K562 (cell line): Measurements from ENCODE around the gene PHPT1. TPM values are rescaled to one million over a fixed set of nuclear protein-coding genes. Genes with fewer than 3 reads are reported as not detected.
A peak's percentile ranks its signal among the peaks of the same experiment; 100 is the strongest.

Experiments
- E2F6 ChIP-seq, 2 experiments: IDR thresholded peaks; 2 replicates each; pipeline ENCODE4 v1.6.1; 2011; ENCODE audit warnings: borderline replicate concordance in 1 of 2, control low read depth in 1 of 2, low read depth in 1 of 2, low read length in 1 of 2, mild to moderate bottlenecking in 1 of 2, mixed read lengths in 1 of 2, moderate library complexity in 1 of 2; ENCODE audit not compliant: insufficient read depth in 1 of 2, insufficient read length in 1 of 2, poor library complexity in 1 of 2, severe bottlenecking in 1 of 2; ENCODE audit errors: extremely low read depth in 1 of 2
- ERF ChIP-seq: fragments of 450-650 bp; formaldehyde crosslinking; IDR thresholded peaks from 2 replicates; pipeline ENCODE4 v1.4.0; 2020; ENCODE audit warnings: mild to moderate bottlenecking, mixed read lengths
- FOXP4 ChIP-seq: sonication (generic); formaldehyde crosslinking; IDR thresholded peaks from 2 replicates; pipeline ENCODE4 v1.8.0; 2022; ENCODE audit warnings: mild to moderate bottlenecking, missing genetic modification reagents, borderline replicate concordance
- GABPB1 ChIP-seq: sonication (generic); formaldehyde crosslinking; IDR thresholded peaks from 2 replicates; pipeline ENCODE4 v1.8.0; 2022; ENCODE audit warnings: mild to moderate bottlenecking, missing genetic modification reagents
- GATA2 ChIP-seq: sonication (generic); formaldehyde crosslinking; IDR thresholded peaks from 2 replicates; pipeline ENCODE4 v1.4.0; 2020; ENCODE audit warnings: mild to moderate bottlenecking, missing genetic modification reagents
- KLF16 ChIP-seq: IDR thresholded peaks from 2 replicates; pipeline ENCODE4 v1.6.1; 2016; ENCODE audit warnings: antibody characterized with exemption
- MEF2A ChIP-seq: IDR thresholded peaks from 2 replicates; pipeline ENCODE4 v1.6.1; 2011; ENCODE audit warnings: low read depth, mild to moderate bottlenecking, low read length, moderate library complexity; ENCODE audit not compliant: control insufficient read depth
- MTA3 ChIP-seq: fragments of 450-650 bp; formaldehyde crosslinking; IDR thresholded peaks from 2 replicates; pipeline ENCODE4 v1.6.1; 2017; ENCODE audit warnings: mild to moderate bottlenecking, borderline replicate concordance
- NONO ChIP-seq, 2 experiments: fragments of 200-400 bp in 1 of 2; fragments of 450-650 bp in 1 of 2; formaldehyde crosslinking in 1 of 2; IDR thresholded peaks; 2 replicates each; pipeline ENCODE4 v1.6.1; 2017; ENCODE audit warnings: low read depth in 2 of 2, mild to moderate bottlenecking in 2 of 2, moderate library complexity in 2 of 2, low read length in 1 of 2
- POLR2A ChIP-seq: fragments of 450-650 bp; conservative IDR thresholded peaks from 2 replicates; pipeline ENCODE4 v1.6.1; 2016
- RBM25 ChIP-seq: fragments of 200-400 bp; formaldehyde crosslinking; IDR thresholded peaks from 2 replicates; pipeline ENCODE4 v1.6.1; 2018; ENCODE audit warnings: low read length, low read depth, moderate library complexity; ENCODE audit not compliant: severe bottlenecking
- REST ChIP-seq, 2 experiments: fragments of 450-650 bp; formaldehyde crosslinking in 1 of 2; IDR thresholded peaks; 2 replicates each; pipeline versions ENCODE4 v1.4.0 to v1.6.1; 2014 to 2020; ENCODE audit warnings: mild to moderate bottlenecking in 2 of 2, borderline replicate concordance in 1 of 2, low read depth in 1 of 2
- ZBTB17 ChIP-seq: fragments of 450-650 bp; formaldehyde crosslinking; IDR thresholded peaks from 2 replicates; pipeline ENCODE4 v1.4.0; 2020; ENCODE audit warnings: mild to moderate bottlenecking
- ZNF12 ChIP-seq: sonication (generic); formaldehyde crosslinking; IDR thresholded peaks from 2 replicates; pipeline ENCODE4 v1.4.0; 2020; ENCODE audit warnings: mild to moderate bottlenecking, missing genetic modification reagents
- ZNF561 ChIP-seq: fragments of 450-650 bp; formaldehyde crosslinking; conservative IDR thresholded peaks from 2 replicates; pipeline ENCODE4 v1.4.0; 2020; ENCODE audit warnings: mild to moderate bottlenecking, moderate library complexity
- ZNF780A ChIP-seq: fragments of 250-450 bp; sonication (Bioruptor Pico); IDR thresholded peaks from 2 replicates; pipeline ENCODE4 v1.5.0; 2021; ENCODE audit warnings: mild to moderate bottlenecking
- polyA plus RNA-seq, 8 experiments: library from polyadenylated mRNA; depleted of rRNA in 4 of 8; stranded (reverse) in 5 of 8; unstranded in 3 of 8; fragments of >200 nt; fragmentation: Nextera tagmentation in 2 of 8; fragmentation: Illumina TruSeq in 1 of 8; extraction: Ambion mirVana in 2 of 8; extraction: Trizol in 1 of 8; gene quantifications; 2 replicates each; pipeline versions ENCODE4 v1.2.1 to v1.2.3, GENCODE V29; 2011 to 2014; ENCODE audit warnings: inconsistent platforms in 1 of 8, missing spikeins in 1 of 8
- total RNA-seq, 7 experiments: library from RNA; depleted of rRNA in 6 of 7; stranded (reverse); fragments of >200 nt in 6 of 7; fragmentation: Illumina TruSeq in 2 of 7; extraction: Trizol in 2 of 7; gene quantifications; 2 replicates each; pipeline versions ENCODE4 v1.2.1 to v1.2.3, GENCODE V29; 2011 to 2021; ENCODE audit warnings: low replicate concordance in 1 of 7

Gene PHPT1
- total and polyA plus RNA-seq, 9 of the 15 experiments (the other 6 are each of a cell fraction or from before 2014, with no cell fraction given): 20.9 to 166 (median 129) TPM

- TF ChIP-seq KLF16 (no peak), ZNF561 (no peak), GABPB1 (peak; percentile 51), MEF2A (no peak), POLR2A (peak; percentile 81), REST (IDR thresholded peaks at IDR 0.05; ENCODE audit: borderline replicate concordance) (no peak), REST (CRISPR knock-in tag; IDR thresholded peaks at IDR 0.05; ENCODE audit: low read depth) (no peak), ERF (CRISPR knock-in tag) (no peak), E2F6 (IDR thresholded peaks at IDR 0.05; ENCODE audit: borderline replicate concordance in 1 of 2, extremely low read depth in 1 of 2, insufficient read depth in 1 of 2, insufficient read length in 1 of 2, low read depth in 1 of 2, low read length in 1 of 2, poor library complexity in 1 of 2, severe bottlenecking in 1 of 2) (peak; percentile 85 to 87), ZNF12 (0 out of 2 replicates have a peak, but pooled peaks have one; percentile 38), FOXP4 (CRISPR knock-in tag) (no peak), ZBTB17 (CRISPR knock-in tag) (no peak), MTA3 (peak; percentile 97), GATA2 (CRISPR knock-in tag) (no peak), RBM25 (no peak), NONO (IDR thresholded peaks at IDR 0.05; ENCODE audit: low read depth in 2 of 2, low read length in 1 of 2) (peak in 1 of 2 experiments; percentile 79; a peak in 2 of 4 replicates), ZNF780A (CRISPR knock-in tag) (no peak)
Measured at GRCh38 chr9:136807281-136808074, 41.7 kb upstream of the PHPT1 start, which contains the start of gene RABL6 (continued).
